RWPE2 (cell line): ENCODE measurements around the gene PTPRD.
A peak's percentile ranks its signal among the peaks of the same experiment; 100 is the strongest.

Experiments
- ATAC-seq: fragments of 200-7000 bp; cut with Tn5 transposase; 3 replicates; pipeline ENCODE4 v1.9.1; 2021; ENCODE audit warnings: low read depth
- DNase-seq: peaks from one replicate; pipeline ENCODE4 v3.0.0-alpha.2; 2020; ENCODE audit warnings: low spot score
- H3K27ac ChIP-seq: fragments of 450-650 bp; 2 replicates; pipeline ENCODE4 v1.5.1; 2017; ENCODE audit warnings: mild to moderate bottlenecking; ENCODE audit not compliant: poor library complexity, severe bottlenecking
- H3K27me3 ChIP-seq: fragments of 250-450 bp; sonication (Bioruptor Pico); 2 replicates; pipeline ENCODE4 v1.5.1; 2021; ENCODE audit warnings: mild to moderate bottlenecking, moderate library complexity; ENCODE audit not compliant: insufficient read depth, poor library complexity, severe bottlenecking
- H3K36me3 ChIP-seq: fragments of 250-450 bp; sonication (Bioruptor Pico); 2 replicates; pipeline ENCODE4 v1.5.1; 2020; ENCODE audit warnings: low read depth, mild to moderate bottlenecking, moderate library complexity
- H3K4me1 ChIP-seq: fragments of 250-450 bp; sonication (Bioruptor Pico); 2 replicates; pipeline ENCODE4 v1.5.1; 2021; ENCODE audit warnings: mild to moderate bottlenecking, moderate library complexity; ENCODE audit not compliant: insufficient read depth, poor library complexity, severe bottlenecking
- H3K4me3 ChIP-seq: fragments of 250-450 bp; sonication (Bioruptor Pico); 2 replicates; pipeline ENCODE4 v1.5.1; 2021; ENCODE audit warnings: mild to moderate bottlenecking, moderate library complexity; ENCODE audit not compliant: severe bottlenecking
- H3K9me3 ChIP-seq: fragments of 250-450 bp; sonication (Bioruptor Pico); 2 replicates; pipeline ENCODE4 v1.5.1; 2021; ENCODE audit warnings: mild to moderate bottlenecking, moderate library complexity; ENCODE audit not compliant: severe bottlenecking
- CTCF ChIP-seq: fragments of 450-650 bp; IDR thresholded peaks from one replicate; pipeline ENCODE4 v1.5.1; 2017; ENCODE audit warnings: mild to moderate bottlenecking, moderate library complexity; ENCODE audit not compliant: poor library complexity, severe bottlenecking

The PTPRD gene

GRCh38 chr9:8857926-8858595 is 1754.7 kb downstream of the PTPRD start:
- Histone ChIP-seq H3K4me3 (no peak overlapping the region), H3K27me3 (peaks cover 68% of the 10 kb centered on the region), H3K27ac (no peak overlapping the region), H3K9me3 (no peaks in the 10 kb centered on the region), H3K4me1 (no peaks in the 10 kb centered on the region), H3K36me3 (no peaks in the 10 kb centered on the region)
- no peak for TF ChIP-seq CTCF
- ATAC-seq (peak; percentile 70), DNase-seq (no peak)

GRCh38 chr9:8857068-8857925 is 1755.5 kb downstream of the PTPRD start:
- peak overlapping the region; percentile 17 for H3K4me3 ChIP-seq
- H3K27ac ChIP-seq, result no peak overlapping the region
- no peaks in the 10 kb centered on the region for H3K9me3 ChIP-seq
- H3K36me3 ChIP-seq, result no peaks in the 10 kb centered on the region
- peaks cover 75% of the 10 kb centered on the region for H3K27me3 ChIP-seq
- peak; percentile 63 for ATAC-seq
- no peak for TF ChIP-seq CTCF
- no peaks in the 10 kb centered on the region for H3K4me1 ChIP-seq
- no peak for DNase-seq

GRCh38 chr9:8856396-8857067 is 1756.3 kb downstream of the PTPRD start:
- Histone ChIP-seq H3K4me3 (no peak overlapping the region), H3K27ac (no peak overlapping the region), H3K36me3 (no peaks in the 10 kb centered on the region), H3K4me1 (no peaks in the 10 kb centered on the region), H3K9me3 (no peaks in the 10 kb centered on the region), H3K27me3 (peaks cover 75% of the 10 kb centered on the region)
- ATAC-seq (no peak), DNase-seq (no peak)
- TF ChIP-seq CTCF, result no peak

- Histone ChIP-seq H3K4me3 (no peak overlapping the region), H3K4me1 (no peaks in the 10 kb centered on the region), H3K27me3 (peaks cover 70% of the 10 kb centered on the region), H3K27ac (no peak overlapping the region), H3K36me3 (no peaks in the 10 kb centered on the region), H3K9me3 (no peaks in the 10 kb centered on the region)
- ATAC-seq, result no peak
- no peak for DNase-seq
- peak; percentile 21 for TF ChIP-seq CTCF
Observed at GRCh38 chr9:8855046-8855445, 1757.8 kb downstream of the PTPRD start.
